K562 (cell line): Measurements from ENCODE around the gene UCN.

ENCODE experiments used
- CBX5 ChIP-seq: IDR thresholded peaks from 2 replicates; pipeline ENCODE4 v1.6.1; 2014; ENCODE audit warnings: low read depth, borderline replicate concordance
- CTBP1 ChIP-seq: fragments of 450-650 bp; IDR thresholded peaks from 2 replicates; pipeline ENCODE4 v1.6.1; 2016; ENCODE audit warnings: borderline replicate concordance
- EP300 ChIP-seq: IDR thresholded peaks from 2 replicates; pipeline ENCODE4 v1.6.1; 2012; ENCODE audit warnings: low read length, improper control_type of control experiment
- NCOA1 ChIP-seq: fragments of 450-650 bp; IDR thresholded peaks from 2 replicates; pipeline ENCODE4 v1.6.1; 2016; ENCODE audit warnings: low read depth
- POLR2AphosphoS2 ChIP-seq: IDR thresholded peaks from 2 replicates; pipeline ENCODE4 v1.6.1; 2012; ENCODE audit warnings: low read length, improper control_type of control experiment
- TSC22D4 ChIP-seq: fragments of 450-650 bp; IDR thresholded peaks from 2 replicates; pipeline ENCODE4 v1.6.1; 2016; ENCODE audit warnings: missing genetic modification characterization, missing biosample characterization, control low read depth
- U2AF2 ChIP-seq: fragments of 200-400 bp; formaldehyde crosslinking; optimal IDR thresholded peaks from 2 replicates; pipeline ENCODE3; 2017; ENCODE audit warnings: low read depth, mild to moderate bottlenecking, low read length
- ZNF184 ChIP-seq: sonication (generic); formaldehyde crosslinking; IDR thresholded peaks from 2 replicates; pipeline ENCODE4 v1.5.0; 2020; ENCODE audit warnings: missing genetic modification reagents
- ZNF324 ChIP-seq: fragments of 250-450 bp; sonication (Bioruptor Pico); IDR thresholded peaks from 2 replicates; pipeline ENCODE4 v1.4.0; 2020; ENCODE audit warnings: mild to moderate bottlenecking
- TF ChIP-seq, protein P1 (sequence below): sonication (generic); formaldehyde crosslinking; IDR thresholded peaks from 2 replicates; pipeline ENCODE4 v1.8.1; 2023; ENCODE audit warnings: mild to moderate bottlenecking, missing genetic modification reagents
- TF ChIP-seq, protein P2 (sequence below), 3 experiments: IDR thresholded peaks in 2 of 3; conservative IDR thresholded peaks in 1 of 3; 2 replicates each; pipeline ENCODE4 v1.5.1; 2011 to 2012; ENCODE audit warnings: low read length in 3 of 3, mild to moderate bottlenecking in 3 of 3, control low read depth in 2 of 3, improper control_type of control experiment in 1 of 3, inconsistent platforms in 1 of 3, low read depth in 1 of 3, mixed read lengths in 1 of 3, moderate library complexity in 1 of 3; ENCODE audit not compliant: insufficient read depth in 2 of 3
- TF ChIP-seq, protein P3 (sequence below): fragments of 250-450 bp; sonication (Bioruptor Pico); IDR thresholded peaks from 2 replicates; pipeline ENCODE4 v1.8.0; 2021; ENCODE audit warnings: mild to moderate bottlenecking, moderate library complexity

GRCh38 chr2:27356382-27357181 is 48.3 kb upstream of the UCN start, which contains the start of gene GTF3C2:
- TF ChIP-seq, protein P1, sequence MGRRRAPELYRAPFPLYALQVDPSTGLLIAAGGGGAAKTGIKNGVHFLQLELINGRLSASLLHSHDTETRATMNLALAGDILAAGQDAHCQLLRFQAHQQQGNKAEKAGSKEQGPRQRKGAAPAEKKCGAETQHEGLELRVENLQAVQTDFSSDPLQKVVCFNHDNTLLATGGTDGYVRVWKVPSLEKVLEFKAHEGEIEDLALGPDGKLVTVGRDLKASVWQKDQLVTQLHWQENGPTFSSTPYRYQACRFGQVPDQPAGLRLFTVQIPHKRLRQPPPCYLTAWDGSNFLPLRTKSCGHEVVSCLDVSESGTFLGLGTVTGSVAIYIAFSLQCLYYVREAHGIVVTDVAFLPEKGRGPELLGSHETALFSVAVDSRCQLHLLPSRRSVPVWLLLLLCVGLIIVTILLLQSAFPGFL (CRISPR knock-in tag), result 0 out of 2 replicates have a peak, but pooled peaks have one; percentile 50
- TF ChIP-seq EP300 (peak; percentile 31), ZNF324 (no peak), TSC22D4 (no peak), NCOA1 (peak; percentile 30; the same call in 1 of the 2 replicates), POLR2AphosphoS2 (no peak; the same call in 1 of the 2 replicates), CTBP1 (no peak; the same call in 1 of the 2 replicates), U2AF2 (no peak), CBX5 (no peak), ZNF184 (CRISPR knock-in tag) (no peak)
- TF ChIP-seq, protein P2, sequence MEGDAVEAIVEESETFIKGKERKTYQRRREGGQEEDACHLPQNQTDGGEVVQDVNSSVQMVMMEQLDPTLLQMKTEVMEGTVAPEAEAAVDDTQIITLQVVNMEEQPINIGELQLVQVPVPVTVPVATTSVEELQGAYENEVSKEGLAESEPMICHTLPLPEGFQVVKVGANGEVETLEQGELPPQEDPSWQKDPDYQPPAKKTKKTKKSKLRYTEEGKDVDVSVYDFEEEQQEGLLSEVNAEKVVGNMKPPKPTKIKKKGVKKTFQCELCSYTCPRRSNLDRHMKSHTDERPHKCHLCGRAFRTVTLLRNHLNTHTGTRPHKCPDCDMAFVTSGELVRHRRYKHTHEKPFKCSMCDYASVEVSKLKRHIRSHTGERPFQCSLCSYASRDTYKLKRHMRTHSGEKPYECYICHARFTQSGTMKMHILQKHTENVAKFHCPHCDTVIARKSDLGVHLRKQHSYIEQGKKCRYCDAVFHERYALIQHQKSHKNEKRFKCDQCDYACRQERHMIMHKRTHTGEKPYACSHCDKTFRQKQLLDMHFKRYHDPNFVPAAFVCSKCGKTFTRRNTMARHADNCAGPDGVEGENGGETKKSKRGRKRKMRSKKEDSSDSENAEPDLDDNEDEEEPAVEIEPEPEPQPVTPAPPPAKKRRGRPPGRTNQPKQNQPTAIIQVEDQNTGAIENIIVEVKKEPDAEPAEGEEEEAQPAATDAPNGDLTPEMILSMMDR (IDR thresholded peaks at IDR 0.05 in 2 of 3, conservative IDR thresholded peaks at IDR 0.05 in 1 of 3; ENCODE audit: insufficient read depth in 2 of 3, low read depth in 1 of 3, low read length in 3 of 3), result no peak
- TF ChIP-seq, protein P3, sequence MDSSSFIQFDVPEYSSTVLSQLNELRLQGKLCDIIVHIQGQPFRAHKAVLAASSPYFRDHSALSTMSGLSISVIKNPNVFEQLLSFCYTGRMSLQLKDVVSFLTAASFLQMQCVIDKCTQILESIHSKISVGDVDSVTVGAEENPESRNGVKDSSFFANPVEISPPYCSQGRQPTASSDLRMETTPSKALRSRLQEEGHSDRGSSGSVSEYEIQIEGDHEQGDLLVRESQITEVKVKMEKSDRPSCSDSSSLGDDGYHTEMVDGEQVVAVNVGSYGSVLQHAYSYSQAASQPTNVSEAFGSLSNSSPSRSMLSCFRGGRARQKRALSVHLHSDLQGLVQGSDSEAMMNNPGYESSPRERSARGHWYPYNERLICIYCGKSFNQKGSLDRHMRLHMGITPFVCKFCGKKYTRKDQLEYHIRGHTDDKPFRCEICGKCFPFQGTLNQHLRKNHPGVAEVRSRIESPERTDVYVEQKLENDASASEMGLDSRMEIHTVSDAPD (CRISPR knock-in tag), result no peak
